HG03064 (cell line): ENCODE measurements around the gene JARID2.

Source experiments
- ATAC-seq: cut with Tn5 transposase; IDR thresholded peaks from one replicate; pipeline ENCODE4 v1.9.1; 2021; ENCODE audit warnings: low read depth; ENCODE audit not compliant: unreplicated experiment

Gene JARID2

DNA sequence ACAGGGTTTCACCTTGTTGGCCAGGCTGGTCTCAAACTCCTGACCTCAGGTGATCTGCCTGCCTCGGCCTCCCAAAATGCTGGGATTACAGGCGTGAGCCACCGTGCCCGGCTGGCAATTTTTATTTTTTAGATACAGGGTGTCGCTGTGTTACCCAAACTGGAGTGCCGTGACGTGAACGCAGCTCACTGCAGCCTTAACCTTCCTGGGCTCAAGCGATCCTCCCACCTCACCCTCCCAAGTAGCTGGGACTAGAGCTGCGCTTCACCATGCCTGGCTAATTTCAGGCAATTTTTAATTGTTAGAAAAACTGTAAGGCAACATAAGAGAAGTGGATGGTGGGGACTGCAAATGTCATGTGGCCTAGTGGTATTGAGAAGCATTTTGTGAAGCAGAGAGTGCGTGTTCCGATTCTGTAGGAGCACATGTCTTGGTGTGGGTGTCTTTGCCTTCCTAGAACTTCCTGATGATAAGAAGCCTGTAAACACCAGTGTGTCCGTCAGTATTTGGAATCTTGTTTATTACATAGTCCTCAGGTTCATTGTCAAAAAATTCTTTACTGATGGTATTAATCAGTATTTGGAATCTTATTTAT is 18.0 kb downstream of the JARID2 start:
- no peak for ATAC-seq

DNA sequence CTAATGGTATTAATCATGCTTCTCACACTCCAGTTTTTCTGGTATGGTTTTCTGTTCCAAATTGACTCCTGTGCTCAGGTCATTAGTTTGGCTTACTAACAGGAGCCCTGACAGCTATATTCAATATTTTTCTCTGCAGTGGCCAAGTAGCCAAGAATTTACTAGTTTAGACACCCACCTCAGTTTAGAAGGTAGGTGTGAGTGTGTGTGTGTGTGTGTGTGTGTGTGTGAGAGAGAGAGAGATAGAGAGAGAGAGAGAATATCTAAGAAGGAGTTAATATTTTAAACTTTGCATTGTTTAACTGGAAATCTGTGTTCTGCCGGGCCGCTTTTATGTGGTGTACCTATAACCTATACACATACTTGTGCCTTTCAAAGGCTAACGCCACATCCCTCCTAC is 18.5 kb downstream of the JARID2 start:
- no peak for ATAC-seq

DNA sequence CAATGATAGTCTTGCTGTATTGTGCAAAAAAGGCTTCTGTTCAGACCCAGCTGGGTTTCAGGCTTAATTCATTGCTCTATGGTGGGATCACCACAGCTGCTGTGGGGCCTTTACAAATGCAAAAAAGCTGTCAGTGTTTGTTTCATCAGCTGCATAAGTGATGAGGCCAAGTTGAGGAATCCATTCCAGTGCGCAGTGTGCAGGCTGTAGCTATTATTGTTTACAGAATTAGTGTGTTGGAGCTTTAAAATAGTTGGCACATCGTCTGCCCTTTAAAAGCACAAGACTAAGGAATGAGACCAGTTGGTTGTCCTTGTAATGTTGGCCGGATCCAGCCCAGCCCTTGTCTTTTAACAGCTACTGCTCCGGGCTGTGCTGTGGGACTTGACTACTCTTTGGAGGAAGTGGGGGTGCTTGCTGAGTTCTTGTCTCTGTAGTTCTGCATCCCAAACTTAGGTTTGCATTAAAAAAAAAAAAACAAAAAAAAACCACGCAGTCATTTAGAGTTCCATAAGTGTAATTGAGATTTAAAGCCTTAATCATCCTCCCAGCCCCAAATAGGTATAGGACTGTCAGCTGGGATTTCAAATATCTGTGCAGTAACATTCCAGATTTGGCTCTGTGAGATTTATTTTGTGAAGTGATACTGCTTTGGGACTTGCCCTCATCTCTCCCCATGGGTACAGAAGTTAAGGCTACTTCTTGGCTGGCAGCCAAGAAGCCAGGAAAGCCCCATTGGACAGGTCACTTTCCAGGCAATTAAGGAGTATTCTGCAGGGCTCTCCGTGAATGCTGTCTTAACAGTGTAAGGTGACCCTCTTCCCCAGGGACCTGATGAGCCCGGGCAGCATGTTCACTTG is 19.3 kb downstream of the JARID2 start:
- no peak for ATAC-seq

DNA sequence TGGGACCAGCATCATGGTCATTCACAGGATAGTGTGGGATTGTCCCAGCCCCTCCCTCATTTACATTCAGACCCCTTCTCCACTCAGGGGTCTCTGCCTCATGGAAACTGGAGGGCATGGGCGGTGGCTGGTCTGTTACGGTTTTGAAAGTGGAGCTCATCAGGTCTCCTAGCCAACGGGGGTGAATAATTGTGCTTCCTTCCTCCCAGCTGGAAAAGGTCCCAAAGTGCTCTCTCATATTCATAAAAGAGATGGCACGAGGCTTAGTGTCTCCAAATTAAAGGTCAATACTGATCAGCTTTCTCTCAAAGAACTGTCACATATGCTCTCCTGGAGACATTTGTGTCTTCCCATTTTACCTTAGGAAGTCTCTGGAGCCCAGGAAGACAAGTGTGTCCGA is 19.9 kb downstream of the JARID2 start:
- no peak for ATAC-seq

DNA sequence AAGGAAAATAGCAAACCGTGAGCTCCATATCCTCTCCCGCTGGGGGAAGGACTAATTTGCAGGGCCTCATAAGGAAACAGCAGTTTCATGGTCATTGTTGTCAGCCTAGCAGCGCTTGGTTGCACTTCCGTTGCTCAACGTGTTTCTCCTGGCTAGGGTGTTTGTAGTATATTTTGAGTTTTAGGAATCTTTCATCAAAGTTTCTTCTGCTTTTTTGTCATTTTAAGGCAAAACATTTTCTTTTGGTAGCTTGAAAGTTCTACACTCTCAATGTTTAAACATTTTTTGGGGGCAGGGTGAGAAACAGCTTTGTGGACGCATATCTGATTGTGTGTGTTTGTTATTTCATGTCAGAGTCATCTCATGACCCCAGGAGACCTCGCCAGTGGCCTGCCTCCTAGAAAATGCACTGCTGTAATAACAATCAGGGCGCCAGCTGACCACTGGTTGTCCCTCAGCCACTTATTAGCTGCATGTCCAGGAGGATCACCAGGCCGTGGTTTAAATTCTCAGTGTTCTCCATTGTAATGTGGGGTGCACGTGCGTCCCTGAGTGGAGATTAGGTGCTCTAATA is 20.6 kb downstream of the JARID2 start:
- no peak for ATAC-seq

DNA sequence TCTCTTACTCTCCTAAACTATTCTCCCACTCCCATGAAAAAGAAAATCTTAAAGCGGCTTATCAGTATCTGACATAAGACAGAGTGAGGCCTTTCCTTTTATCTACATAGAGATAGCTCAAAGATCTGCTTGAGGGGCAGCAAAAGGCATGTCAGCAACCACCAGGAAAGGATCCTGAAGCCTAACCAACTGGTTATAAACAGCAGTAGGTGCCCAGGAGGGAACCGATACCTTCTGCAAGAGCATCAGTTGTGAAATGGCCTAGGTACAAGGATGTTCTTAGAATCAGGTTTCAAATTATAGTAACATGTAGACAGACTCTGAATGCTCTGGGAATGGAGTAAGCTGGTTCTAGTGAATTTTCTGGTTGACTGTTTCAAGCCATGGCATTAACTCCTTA is 21.4 kb downstream of the JARID2 start:
- no peak for ATAC-seq

DNA sequence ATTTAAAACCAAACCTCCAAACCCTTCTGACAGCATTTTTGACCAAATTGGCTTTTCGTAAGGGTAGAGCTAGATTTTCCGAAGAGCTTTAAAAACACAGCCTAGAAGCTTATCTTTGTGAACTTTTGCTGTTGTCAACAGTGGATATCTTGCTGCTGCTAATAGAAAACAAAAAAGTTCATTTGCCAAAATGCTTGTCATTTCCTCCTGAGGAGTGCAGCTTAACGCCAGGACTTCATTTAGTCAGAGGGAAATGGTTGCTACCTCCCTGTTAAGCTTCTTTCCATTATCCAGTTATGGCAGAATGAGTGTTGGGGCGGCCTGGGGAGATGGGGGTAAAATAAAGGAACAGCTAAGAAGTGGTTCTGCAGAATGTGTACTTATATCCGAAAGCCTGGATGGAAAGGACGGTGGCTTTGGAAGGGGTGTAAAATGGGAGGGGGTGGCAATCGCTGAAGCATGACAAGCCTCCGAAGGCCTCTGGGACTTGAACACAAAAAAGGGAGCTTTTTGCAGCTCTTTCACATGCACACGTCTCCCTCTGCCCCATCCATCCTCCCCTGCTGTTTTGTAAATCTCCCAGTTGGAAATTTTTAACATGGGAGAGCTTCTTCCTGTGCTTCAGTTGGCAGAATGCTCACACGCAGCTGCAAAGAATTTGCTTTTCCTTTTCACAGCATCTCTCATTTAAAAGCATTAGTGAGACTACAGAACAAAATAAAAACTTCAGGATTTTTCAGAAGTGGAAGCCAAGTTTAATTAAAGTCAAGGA is 22.5 kb downstream of the JARID2 start:
- ATAC-seq: no peak

DNA sequence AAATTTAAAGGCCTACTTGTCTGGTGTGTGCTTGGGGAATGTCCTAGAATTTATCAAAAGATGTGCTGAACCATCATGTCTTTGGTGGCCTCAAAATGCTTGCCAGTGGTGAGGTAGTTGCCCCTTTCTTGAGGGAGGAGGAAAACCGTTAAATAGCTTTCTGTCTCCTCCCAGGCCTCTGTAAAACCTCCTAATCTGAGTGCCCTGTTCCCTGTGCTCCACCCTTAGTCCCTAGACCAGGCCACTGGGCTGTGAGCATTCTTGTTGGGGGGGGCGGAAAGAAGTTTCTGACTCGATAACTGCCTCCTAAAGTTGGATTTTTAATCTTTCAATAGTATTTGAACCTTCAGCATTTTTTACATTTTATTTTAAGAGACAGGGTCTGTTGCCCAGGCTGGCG is 23.1 kb downstream of the JARID2 start:
- no peak for ATAC-seq

DNA sequence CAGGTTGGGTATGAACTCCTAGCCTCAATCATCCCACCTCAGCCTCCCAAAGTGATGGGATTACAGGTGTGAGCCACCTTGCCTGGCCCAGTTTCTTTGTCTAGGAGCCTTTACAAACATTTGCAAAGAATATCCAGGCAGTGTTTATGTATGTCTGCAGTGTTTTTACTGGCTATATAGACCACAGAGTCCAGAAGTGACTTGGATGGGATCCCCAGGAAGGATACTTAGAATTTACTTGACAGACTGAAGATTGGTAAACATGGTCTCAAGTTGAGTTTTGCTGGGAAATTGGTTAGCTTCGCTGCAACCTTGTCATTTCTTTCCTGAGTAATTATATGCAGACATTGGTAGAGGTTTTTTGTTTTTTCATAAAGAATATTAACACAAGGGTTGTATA is 23.8 kb downstream of the JARID2 start:
- no peak for ATAC-seq

DNA sequence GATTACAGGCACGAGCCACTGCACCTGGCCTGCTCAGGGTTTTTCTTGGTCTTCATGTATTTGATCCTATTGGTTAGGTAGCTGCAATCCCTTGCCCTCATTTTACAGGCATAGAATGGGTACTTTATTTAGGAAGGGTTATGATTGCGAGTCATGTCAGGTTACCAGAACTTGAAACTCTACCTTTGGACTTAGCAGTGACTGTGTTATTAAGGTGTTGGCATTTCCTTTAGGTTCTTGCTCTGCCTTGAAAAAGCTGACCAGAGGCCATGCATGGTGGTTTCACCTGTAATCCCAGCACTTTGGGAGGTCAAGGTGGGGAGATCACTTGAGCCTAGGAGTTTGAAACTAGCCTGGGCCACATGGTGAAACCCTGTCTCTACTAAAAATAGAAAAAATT is 24.5 kb downstream of the JARID2 start:
- ATAC-seq: no peak

DNA sequence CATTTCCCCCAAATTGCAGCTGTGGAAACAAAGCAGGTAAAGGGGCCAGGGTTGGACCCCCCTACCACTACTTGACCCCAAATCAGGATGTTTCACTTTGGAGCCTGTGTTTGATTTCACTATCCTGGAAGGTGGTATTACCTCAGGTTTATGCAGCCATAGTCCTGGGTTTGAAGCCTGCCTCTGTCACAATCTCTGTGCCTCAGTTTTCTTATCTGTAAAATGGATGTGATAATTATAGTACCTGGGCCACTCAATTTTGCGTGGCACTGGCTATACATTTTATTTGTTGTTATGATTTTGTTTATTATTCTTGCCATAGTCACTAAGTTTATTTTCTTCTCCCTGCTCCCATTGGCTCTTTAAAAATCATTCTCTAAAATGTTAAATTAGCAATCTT is 26.7 kb downstream of the JARID2 start:
- ATAC-seq: no peak

DNA sequence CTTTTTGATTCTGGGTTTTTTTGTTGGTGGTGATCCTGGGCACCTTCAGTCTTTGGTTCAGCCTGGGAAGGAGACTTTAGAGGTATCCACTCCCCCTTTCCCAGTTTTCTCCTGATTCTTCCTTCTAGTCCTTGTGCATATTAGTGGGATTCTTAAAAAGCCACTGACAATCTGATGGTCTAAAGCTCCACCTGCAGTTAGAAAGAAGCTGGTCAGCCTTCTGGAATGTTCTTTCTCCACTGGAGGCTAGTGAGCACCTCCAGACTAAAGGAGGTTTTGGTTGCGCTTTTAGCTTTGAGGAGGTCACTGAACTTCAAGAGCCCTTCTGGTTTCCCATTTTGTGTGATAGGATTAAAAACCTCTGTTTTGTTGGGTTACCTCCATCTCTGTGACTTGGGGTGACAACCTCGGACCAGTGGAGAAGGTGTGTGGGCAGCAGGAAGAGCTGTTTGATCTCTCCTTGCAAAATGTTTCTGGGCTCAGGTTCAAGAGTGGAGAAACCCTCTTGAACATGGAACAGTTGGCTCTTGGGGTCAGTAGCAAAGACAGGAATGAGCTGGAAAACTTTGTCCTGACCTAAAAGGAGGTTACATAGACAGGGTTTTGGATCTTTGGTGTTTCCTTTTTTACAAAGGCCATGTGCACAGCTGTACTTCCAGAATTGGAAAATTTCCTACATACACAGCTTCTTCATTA is 29.0 kb downstream of the JARID2 start:
- ATAC-seq: no peak

DNA sequence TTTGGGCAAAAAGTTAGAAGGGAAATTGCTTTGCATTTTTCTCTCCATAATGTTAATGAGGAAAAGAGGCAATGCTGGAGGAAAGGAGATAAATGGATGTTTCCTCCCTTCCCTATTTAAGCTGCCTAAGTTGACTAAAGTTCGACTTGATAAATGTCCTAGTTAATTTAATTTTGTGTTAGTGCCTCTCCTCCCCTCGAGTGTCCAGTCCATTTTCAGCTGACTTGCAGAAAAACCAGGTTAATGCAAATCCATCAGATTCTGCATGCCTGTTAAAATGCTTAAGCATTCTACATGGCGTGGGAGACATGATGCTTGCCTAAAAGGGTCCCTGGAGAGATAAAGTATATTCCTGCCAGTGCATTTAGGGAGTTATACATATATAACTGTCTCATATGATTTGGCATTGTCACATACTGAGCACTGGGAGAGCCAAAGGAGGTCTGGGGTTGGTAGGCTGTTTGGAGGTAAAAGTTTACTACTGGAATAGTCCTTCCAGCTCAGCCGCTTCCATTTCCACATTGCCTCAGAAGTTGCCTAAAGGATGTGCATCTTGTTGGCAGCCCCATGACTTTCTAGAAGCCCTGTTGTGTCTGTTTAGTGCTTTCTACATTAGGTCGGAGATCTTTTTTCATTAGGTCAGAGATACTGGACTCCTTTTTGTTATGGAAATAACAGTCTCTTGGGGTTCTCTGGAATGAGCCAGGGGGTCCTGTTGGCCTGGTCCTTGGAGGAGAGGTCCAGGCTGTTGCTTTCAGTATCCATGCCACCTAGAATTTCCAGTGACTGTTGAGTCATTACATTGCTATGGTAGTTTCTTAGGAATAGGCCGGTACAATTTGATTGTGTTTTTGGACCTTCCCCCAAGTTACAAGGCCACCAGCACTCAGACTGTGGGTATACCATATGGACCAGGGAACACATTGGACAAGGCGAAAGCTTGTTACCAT is 30.4 kb downstream of the JARID2 start:
- no peak for ATAC-seq

DNA sequence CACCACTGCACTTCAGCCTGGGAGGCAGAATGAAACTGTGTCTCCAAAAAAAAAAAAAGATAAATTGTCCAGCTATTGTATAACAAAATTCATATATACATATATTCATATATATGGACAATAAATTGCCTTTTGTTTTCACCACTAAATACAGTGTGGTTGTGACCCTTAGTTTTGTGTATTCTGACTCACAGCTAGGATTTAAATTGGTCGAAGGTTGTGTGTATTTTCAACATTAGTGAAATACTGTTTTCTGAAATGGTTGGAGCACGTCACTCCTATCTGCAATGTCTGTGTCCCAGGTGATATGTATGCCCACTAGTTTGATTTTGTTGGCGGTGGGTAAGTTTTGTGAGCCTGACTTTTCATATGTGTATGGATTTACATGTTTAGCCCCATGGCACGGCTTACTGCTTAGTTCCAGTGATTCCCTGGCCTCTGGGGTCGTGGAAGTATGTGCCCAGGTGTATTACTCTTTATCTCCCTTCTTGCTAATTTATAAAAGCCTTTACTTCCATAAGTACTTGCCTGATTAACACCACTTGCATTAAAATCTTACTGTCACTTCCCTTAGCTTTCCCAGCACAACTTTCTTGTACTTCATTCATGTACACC is 33.3 kb downstream of the JARID2 start:
- ATAC-seq: no peak

DNA sequence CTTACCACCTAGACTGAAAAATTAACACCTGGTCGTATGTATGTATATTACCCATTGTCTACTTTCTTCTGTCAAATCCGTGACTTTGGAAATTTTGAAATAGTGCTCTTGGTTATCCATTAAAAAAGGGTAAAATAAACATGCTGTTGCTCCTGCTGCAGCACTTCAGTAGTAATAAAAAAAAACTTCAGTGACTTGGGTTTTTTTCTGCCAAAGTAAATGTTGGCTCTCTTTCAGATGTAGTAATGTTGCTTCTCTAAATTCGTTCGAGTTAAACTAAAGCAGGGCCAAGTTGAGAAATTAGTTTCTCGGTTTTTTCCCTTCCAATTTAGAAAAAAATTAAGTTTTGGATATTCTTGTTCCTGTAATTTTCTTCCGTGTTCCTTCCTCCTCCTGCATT is 34.2 kb downstream of the JARID2 start:
- ATAC-seq: no peak

DNA sequence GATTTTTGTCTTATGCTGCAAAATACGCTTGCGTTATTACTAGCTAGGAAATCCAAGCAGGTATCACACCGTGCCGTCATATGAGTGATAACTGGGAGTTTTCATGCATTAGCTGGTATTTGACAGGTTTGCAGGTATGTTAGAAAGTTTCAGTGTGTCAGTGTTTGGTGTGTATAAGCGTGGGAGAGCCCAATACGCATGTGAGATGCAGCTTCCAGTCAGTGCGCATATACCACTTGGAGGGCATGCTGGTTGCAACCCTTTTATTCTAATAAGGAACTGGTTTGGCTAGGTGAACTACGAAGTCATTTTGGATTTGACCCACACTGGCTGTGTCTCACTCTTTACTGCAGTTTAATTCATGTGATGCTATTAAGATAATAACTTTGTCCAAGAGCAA is 35.1 kb downstream of the JARID2 start:
- no peak for ATAC-seq

DNA sequence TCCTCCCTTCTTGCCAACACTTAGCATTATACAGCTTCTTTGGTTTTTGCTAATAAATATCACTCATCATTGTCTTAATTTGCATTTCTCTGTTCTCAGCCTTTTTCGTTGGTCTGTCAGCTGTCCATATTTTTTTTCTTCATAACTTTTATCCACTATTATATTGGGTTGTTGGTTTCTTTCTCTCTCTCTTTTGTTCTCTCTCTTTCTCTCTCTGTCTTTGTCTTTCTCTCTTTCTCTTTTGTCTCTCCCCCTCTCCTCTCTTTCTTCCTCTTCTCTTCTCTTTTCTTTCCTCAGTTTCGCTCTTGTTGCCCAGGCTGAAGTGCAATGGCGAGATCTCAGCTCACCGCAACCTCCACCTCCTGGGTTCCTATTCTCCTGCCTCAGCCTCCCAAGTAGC is 36.5 kb downstream of the JARID2 start:
- ATAC-seq: no peak

DNA sequence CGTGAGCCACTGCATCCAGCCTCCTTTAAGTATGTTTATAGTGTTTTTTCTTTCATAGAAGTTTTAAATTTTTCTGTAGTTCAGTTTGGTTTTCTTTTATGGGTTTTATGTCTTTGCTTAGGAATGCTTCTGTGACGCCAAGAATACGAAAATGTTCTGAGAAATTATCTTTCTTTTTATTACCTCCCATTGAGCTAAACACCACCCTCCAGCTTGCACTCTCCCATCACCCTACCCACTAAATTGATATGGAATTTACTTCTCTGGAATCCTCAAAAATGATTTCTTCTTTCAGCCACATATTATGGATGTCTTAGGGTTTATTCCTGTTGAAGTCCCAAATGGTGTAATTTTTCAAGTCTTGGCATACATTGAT is 38.1 kb downstream of the JARID2 start:
- ATAC-seq: no peak

DNA sequence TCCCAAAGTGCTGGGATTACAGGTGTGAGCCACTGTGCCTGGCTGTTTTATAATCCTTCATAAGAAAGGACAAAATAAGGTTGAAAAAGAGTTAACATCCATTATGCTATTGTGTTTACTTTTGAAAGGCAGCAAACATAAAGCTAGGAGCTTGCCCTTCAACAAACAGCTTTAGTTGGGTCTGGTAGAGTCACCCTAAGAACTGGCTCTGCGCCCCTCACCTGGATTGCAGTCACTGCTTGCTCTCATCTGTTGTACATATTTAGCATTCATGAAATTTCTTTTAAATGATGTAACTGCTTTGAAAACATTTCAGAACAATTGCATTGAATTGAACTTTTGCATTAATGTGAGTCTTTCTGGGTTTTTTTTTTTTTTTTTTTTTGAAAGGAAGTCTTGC is 38.9 kb downstream of the JARID2 start:
- ATAC-seq: no peak
